Limb (tissue), 2 donors: ENCODE measurements around the gene MPRIP.

Experiments used
- DNase-seq, 2 donors: peaks; one replicate each; pipeline ENCODE4 v3.0.0-alpha.2; 2016; ENCODE audit errors: extremely low spot score in 2 of 2

MPRIP gene

DNA sequence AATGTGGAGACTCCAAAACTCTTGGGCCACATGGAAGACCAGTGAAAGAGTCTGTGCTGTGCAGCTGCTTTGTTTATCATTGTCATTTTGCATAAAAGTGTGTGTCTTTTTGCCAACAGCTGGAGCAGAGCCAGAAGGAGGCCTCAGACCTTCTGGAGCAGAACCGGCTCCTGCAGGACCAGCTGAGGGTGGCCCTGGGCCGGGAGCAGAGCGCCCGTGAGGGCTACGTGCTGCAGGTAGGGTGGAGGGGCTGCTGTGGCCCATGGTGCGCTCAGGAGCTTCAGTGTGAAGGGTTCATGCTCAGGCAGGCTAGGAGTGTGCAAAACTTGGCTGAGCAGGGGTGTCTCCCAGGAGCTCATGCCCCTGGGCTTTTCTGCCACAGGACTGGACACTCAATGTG, 118.9 kb downstream of the MPRIP start:
- no peak for DNase-seq

DNA sequence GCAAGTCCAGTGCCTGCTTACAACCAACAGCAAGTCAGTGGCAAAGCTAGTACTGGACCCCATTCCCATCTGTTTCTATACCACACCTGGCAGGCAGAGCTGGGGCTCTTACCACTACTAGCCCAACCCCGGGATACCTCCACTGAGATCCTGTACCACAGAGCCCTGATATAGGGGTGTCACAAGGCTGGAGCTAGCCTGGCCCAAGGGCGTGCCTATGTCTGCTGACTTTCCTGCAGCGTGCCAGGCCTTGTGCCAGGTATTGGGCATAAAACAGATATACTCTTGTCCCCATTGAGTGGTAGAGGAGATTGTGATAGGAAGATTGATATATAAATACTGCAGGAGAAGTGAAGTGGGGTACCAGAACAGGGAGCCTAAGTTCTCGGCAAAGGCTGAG, 119.5 kb downstream of the MPRIP start:
- DNase-seq: no peak

DNA sequence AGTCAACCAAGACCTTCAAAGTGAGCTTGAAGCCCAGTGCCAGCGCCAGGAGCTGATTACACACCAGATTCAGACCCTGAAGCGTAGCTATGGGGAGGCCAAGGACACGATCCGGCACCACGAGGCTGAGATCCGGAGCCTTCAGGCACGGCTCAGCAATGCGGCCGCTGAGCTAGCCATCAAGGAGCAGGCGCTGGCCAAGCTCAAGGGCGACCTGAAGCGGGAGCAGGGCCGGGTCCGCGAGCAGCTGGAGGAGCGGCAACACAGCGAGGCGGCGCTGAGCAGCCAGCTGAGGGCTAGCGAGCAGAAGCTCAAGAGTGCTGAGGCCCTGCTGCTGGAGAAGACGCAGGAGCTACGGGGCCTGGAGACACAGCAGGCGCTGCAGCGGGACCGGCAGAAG, 121.9 kb downstream of the MPRIP start:
- no peak for DNase-seq

DNA sequence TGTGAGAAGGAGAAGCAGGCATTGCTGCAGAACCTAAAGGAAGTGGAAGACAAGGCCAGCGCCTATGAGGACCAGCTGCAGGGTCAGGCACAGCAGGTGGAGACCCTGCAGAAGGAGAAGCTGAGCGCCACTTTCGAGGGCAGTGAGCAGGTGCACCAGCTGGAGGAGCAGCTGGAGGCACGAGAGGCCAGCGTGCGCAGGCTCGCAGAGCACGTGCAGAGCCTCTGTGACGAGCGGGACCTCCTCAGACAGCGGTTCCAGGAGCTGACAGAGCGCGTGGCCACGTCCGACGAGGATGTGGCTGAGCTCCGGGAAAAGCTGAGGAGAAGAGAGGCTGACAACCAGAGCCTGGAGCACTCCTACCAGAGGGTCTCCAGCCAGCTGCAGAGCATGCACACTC, 122.4 kb downstream of the MPRIP start:
- DNase-seq: no peak

DNA sequence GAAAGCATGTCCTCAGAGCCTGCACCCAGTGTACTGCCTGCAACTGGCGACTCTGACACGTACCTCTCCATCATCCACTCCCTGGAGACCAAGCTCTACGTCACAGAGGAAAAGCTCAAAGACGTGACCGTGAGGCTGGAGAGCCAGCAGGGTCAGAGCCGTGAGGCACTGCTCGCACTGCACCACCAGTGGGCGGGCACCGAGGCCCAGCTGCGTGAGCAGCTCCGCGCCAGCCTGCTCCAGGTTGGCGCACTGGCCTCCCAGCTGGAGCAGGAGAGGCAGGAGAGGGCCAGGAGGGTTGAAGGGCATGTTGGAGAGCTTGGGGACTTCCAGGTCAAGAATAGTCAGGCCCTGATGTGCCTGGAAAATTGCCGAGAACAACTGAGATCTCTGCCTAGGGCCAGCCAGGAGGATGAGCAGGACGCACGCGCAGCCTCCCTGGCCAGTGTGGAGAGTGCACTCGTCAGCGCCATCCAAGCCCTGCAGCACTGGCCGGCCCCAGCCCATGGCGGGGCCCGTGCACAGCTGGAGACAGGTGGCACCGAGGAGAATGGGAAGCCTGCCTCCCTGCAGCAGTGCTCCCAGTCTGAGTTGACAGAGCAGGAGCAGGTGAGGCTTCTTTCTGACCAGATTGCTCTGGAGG, 123.5 kb downstream of the MPRIP start:
- no peak for DNase-seq

- DNase-seq: no peak
Observed at GRCh38 chr17:17166446-17166845, 124.2 kb downstream of the MPRIP start.

- DNase-seq: no peak
Observed at GRCh38 chr17:17167356-17167755, 125.1 kb downstream of the MPRIP start.

- DNase-seq: no peak
Observed at GRCh38 chr17:17167986-17168385, 125.7 kb downstream of the MPRIP start.

DNA sequence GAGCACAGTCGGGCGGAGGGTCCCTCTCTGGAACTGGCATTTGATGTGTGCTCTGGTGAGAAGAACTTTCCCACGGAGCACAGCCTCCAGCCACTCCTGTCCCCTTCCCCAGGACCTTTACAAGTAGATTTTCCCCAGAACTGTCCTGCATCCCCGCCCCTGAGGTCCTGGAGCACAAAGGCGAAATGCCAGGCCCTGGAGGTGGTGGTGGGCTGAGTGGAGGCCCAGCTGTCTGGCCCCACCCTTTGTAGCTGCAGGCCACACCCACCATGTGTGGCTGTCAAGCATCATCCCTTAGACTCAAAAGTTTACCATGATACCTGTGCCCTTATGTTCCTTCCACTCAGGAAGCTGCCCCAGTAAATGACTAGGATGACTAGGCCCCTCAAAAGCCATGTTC, 126.1 kb downstream of the MPRIP start:
- no peak for DNase-seq

GRCh38 chr17:17169396-17169795, 127.1 kb downstream of the MPRIP start:
- DNase-seq: no peak

DNA sequence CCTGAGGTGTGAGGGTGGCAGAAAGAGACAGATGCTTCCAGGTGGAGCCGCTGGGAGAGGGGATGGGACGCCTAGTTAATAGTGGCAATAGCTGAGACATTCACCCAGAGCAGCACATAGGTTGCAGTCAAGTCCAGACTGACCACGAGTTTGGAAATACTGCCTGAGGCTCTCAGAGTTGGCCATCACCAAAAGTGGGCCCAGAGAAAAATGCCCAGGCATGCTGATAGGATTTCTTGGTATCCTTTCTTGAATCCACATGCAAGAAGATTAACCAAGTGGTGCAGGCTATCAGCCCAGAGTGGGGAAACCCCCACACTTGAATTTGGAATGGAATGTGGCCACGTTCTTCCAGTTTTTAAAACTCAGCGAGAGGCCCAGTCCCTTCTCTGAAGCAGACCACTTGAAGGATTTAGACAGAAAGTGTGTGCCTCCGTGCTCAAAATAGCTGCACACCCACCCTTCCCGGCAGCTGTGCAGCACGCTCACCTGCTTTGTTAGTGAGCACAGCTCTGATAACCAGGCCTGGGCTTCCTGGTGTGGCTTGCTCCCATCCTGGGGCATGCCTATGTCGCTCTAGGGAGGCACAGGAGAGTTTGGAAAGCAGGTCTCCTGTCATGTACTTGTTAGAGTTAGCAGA, 128.2 kb downstream of the MPRIP start:
- DNase-seq: no peak

DNA sequence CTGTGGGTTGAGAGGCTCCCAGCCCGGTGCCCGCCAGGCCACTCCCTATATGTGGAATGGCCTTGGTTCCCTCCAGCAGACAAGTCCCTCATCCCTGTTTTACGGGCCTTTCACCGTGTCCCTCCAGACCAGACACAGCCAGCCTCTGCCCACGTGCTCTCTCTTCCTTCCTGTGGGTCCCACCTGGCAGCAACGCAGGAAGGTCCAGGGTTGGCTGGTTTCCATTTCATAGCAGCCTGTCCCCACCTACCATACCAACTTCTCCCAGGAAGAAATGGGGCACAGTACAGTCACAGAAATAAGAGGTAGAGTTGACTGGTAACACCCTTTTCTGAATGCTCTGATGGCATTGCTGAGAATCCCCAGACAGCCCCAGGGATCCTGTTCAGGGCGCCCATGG, 128.9 kb downstream of the MPRIP start:
- no peak for DNase-seq

DNA sequence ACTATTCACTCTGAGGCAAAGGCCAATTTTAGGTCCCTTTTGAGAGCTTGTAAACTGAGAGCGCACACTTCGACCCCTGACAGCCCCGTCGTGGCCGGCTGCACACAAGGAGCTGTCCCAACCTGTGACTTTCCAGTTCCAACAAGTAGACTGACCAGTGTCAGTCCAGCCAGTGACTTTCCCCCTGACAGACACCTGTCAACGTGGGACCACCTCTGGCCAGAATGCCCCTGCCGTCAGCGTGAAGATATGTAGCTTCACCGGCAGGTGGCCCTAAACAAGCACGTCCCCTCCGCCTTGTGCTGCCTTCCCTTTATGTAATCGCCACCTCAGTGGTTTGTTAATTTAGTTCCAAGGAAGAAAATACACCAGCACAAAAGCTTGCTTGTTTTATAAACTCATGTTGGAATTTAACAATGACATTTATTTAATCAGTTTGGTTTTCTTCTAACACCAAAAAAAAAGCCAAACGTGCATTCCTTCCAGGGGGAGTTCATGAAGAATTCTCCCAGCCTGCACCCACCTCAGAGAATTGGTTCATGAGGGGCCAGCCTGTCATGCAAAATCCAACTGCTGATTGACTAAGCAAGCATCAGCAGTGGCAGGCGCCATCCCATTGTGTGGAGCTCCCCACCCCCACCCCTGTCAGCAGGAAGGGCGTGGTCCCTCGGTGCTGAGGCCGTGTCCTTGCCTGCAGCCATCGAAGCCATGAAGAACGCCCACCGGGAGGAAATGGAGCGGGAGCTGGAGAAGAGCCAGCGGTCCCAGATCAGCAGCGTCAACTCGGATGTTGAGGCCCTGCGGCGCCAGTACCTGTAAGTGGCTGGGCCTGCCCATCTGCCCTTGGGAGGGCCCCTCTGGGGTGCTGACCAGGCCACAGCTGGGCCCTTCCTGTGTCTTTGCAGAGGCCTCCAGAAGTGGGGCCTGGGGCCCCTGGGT, 130.0 kb downstream of the MPRIP start:
- DNase-seq: no peak

GRCh38 chr17:17172990-17173389, 130.7 kb downstream of the MPRIP start:
- DNase-seq: no peak

DNA sequence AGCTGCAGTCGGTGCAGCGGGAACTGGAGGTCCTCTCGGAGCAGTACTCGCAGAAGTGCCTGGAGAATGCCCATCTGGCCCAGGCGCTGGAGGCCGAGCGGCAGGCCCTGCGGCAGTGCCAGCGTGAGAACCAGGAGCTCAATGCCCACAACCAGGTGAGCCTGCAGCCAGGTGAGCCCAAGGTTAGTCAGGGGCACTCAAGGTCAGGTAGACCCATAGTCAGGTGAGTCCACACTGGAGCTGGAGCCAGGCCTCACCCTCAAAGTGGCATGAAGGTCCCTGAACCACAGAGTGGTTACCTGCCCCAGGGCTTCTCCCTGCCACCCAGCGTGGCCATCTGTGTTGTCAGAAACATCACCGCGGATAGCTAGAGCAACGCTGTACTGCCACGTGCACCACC, 131.7 kb downstream of the MPRIP start:
- DNase-seq: no peak

GRCh38 chr17:17175340-17175739, 133.1 kb downstream of the MPRIP start:
- DNase-seq: no peak

GRCh38 chr17:17175917-17176316, 133.7 kb downstream of the MPRIP start:
- DNase-seq: no peak

DNA sequence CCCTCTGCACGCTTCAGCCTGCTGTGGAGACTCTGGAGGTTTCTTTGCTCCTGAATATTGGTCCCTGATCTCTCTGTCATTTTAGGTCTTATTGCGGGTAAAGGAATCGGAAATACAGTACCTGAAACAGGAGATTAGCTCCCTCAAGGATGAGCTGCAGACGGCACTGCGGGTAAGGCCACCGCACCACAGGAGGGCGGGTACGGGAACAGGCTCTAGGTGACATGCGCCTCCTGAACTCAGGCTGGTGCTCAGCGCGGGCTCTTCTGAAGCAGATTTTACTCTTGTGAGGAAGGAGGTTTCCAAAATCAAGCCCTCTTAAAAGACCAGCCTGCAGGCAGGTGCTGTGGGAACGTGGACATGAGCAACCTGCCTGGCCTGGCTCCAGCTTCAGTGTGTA, 134.1 kb downstream of the MPRIP start:
- no peak for DNase-seq

- DNase-seq: no peak
Observed at GRCh38 chr17:17177176-17177575, 134.9 kb downstream of the MPRIP start.

- DNase-seq: no peak
Observed at GRCh38 chr17:17179371-17179827, 137.1 kb downstream of the MPRIP start.

DNA sequence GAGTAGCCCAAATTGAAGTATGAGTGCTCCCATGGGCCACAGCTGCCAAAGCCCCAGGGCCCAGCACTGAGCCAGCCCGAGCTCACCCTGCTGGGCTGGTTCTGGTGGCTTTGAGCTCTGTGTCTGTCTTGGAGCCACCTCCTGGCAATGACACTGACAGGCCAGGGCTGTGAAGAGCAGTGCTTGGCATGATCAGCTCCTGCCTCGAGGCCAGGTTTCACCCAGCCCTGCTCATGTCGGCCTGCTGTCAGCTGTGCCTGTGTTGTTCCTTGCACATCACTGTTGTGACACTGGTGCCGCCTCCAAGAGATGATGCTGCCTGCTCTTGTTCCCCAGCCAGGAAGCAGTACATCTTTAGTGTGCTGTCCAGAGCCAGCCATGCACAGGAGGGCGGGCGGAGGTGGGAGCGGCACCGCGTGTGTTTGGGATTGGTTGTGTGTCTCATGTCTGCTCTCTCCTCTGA, 137.9 kb downstream of the MPRIP start:
- DNase-seq: no peak
